ENCODE measurements around the gene IFI30. TPM values are rescaled to one million over a fixed set of nuclear protein-coding genes. Genes with fewer than 3 reads are reported as not detected.

IFI30 gene
- polyA plus RNA-seq (ENCODE audit: insufficient read length in 3 of 3) = 10 to 100 TPM; 11.5 to 16.9 (median 12.6) TPM
- long read RNA-seq, donor 1, transcript IFI30-201 (7 exons, 1,134 nt) = major isoform, 16 of 16 reads
- long read RNA-seq, donor 1, partial matches to known transcripts = 0 of 16 reads
- long read RNA-seq, donor 1, other reads (novel, unspliced or antisense) = 0 of 16 reads
- long read RNA-seq, donor 2, transcript IFI30-201 (7 exons, 1,134 nt) = major isoform, 28 of 28 reads
- long read RNA-seq, donor 2, partial matches to known transcripts = 0 of 28 reads
- long read RNA-seq, donor 2, other reads (novel, unspliced or antisense) = 0 of 28 reads
- long read RNA-seq, donor 3, transcript IFI30-201 (7 exons, 1,134 nt) = major isoform, 19 of 19 reads
- long read RNA-seq, donor 3, partial matches to known transcripts = 0 of 19 reads
- long read RNA-seq, donor 3, other reads (novel, unspliced or antisense) = 0 of 19 reads
- long read RNA-seq, donor 4, transcript IFI30-201 (7 exons, 1,134 nt) = major isoform, 29 of 29 reads
- long read RNA-seq, donor 4, partial matches to known transcripts = 0 of 29 reads
- long read RNA-seq, donor 4, other reads (novel, unspliced or antisense) = 0 of 29 reads
- long read RNA-seq, donor 5, transcript IFI30-201 (7 exons, 1,134 nt) = major isoform, 10 of 10 reads
- long read RNA-seq, donor 5, partial matches to known transcripts = 0 of 10 reads
- long read RNA-seq, donor 5, other reads (novel, unspliced or antisense) = 0 of 10 reads
- long read RNA-seq, donor 6, transcript IFI30-201 (7 exons, 1,134 nt) = major isoform, 9 of 9 reads
- long read RNA-seq, donor 6, partial matches to known transcripts = 0 of 9 reads
- long read RNA-seq, donor 6, other reads (novel, unspliced or antisense) = 0 of 9 reads
- long read RNA-seq, donor 7, transcript IFI30-201 (7 exons, 1,134 nt) = major isoform, 29 of 29 reads
- long read RNA-seq, donor 7, partial matches to known transcripts = 0 of 29 reads
- long read RNA-seq, donor 7, other reads (novel, unspliced or antisense) = 0 of 29 reads
- long read RNA-seq, donor 8, transcript IFI30-201 (7 exons, 1,134 nt) = major isoform, 6 of 6 reads
- long read RNA-seq, donor 8, partial matches to known transcripts = 0 of 6 reads
- long read RNA-seq, donor 8, other reads (novel, unspliced or antisense) = 0 of 6 reads
- long read RNA-seq, donor 9, transcript IFI30-201 (7 exons, 1,134 nt) = major isoform, 18 of 18 reads
- long read RNA-seq, donor 9, partial matches to known transcripts = 0 of 18 reads
- long read RNA-seq, donor 9, other reads (novel, unspliced or antisense) = 0 of 18 reads
- long read RNA-seq, donor 10, transcript IFI30-201 (7 exons, 1,134 nt) = major isoform, 10 of 10 reads
- long read RNA-seq, donor 10, partial matches to known transcripts = 0 of 10 reads
- long read RNA-seq, donor 10, other reads (novel, unspliced or antisense) = 0 of 10 reads
- long read RNA-seq, donor 11, transcript IFI30-201 (7 exons, 1,134 nt) = major isoform, 13 of 13 reads
- long read RNA-seq, donor 11, partial matches to known transcripts = 0 of 13 reads
- long read RNA-seq, donor 11, other reads (novel, unspliced or antisense) = 0 of 13 reads
- long read RNA-seq, donor 12, transcript IFI30-201 (7 exons, 1,134 nt) = major isoform, 27 of 27 reads
- long read RNA-seq, donor 12, partial matches to known transcripts = 0 of 27 reads
- long read RNA-seq, donor 12, other reads (novel, unspliced or antisense) = 0 of 27 reads
- long read RNA-seq, donor 13, transcript IFI30-201 (7 exons, 1,134 nt) = major isoform, 16 of 16 reads
- long read RNA-seq, donor 13, partial matches to known transcripts = 0 of 16 reads
- long read RNA-seq, donor 13, other reads (novel, unspliced or antisense) = 0 of 16 reads
- long read RNA-seq, donor 14 = 0 reads
- long read RNA-seq, donor 15 = 0 reads
- long read RNA-seq, donor 16, transcript IFI30-201 (7 exons, 1,134 nt) = major isoform, 33 of 33 reads
- long read RNA-seq, donor 16, partial matches to known transcripts = 0 of 33 reads
- long read RNA-seq, donor 16, other reads (novel, unspliced or antisense) = 0 of 33 reads

DNA sequence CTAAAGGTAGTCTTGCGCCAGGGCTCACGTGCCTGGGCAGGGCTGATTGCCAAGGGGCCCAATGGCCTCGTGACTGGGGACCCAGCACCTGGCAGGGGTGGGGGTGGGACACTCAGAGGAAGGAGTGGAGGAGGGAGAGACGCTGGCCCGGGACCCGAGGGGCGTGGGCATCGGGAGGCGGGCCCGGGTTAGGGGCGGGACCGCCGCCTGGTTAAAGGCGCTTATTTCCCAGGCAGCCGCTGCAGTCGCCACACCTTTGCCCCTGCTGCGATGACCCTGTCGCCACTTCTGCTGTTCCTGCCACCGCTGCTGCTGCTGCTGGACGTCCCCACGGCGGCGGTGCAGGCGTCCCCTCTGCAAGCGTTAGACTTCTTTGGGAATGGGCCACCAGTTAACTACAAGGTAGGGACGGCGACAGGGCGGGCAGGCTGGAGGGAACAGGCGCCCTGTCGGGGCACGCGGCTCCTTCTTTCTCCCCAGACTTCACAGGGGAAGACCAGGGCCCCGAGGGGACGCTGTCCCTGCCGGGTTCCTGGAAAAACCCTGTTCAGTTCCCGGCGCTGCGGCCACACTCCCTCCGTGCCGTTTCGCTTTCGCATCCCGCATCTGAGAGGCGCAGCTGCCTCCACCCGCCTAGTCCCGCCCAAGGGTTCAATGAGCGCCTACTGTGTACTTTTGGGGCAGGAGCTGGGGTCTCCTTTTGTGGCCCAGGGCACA lies at the start of gene IFI30:
Gene IFI30, plus strand, starts transcription at position 242 of the 717 bp plus-strand sequence. Its CDS starts 29 bp downstream, at position 271.
- DNase-seq = peak; percentile 54

DNA sequence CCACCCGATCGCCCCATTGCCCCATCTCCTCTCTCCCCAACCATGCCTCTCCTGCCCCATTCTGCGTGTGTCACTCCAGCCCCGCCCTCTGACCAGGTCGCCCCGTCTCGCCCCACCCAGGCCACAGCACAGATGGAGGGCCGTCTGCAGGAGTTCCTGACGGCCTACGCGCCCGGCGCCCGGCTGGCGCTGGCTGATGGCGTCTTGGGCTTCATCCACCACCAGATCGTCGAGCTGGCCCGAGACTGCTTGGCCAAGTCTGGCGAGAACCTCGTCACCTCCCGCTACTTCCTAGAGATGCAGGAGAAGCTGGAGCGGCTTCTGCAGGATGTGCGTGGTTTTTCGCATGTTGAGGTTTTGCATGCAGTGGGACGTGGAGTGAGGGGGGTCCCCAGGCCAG lies 49.8 kb upstream of the IFI30 start:
- no peak for DNase-seq

DNA sequence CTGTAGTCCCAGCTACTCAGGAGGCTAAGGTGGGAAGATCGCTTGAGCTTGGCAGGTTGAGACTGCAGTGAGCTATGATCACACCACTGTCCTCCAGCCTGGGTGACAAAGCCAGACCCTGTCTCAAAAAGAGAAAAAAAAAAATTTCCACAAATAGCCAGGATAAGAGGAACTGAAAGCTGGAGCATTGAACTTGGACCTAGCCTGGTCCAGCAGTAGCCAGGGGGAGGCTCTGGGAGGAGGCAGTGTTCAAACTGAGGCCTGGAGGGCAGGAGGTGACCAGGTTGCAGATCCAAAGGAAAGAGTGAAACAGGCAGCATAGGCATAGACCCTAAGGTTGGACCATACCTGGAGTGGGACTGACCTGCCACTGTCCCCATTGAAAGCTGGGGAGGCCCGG lies 47.5 kb upstream of the IFI30 start:
- no peak for DNase-seq

DNA sequence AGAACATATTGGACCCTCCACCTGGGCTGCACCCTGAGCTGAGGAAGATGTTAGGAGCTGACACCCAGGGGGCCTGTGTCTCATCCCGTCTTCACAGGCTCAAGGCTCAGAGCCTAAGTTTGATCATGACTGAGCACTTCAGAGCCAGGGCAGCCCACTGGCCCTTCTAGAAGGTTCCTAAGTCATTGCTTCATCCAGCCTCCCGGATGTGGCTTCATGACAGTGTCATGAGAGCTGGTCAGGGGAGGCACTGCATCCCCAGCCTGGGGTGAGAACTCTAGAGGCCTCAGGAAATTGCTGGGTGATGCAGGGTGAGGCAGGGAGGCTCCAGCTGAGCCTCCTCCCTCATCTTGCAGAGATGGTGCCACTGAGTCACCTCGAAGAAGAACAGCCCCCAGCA lies 45.6 kb upstream of the IFI30 start:
- no peak for DNase-seq

DNA sequence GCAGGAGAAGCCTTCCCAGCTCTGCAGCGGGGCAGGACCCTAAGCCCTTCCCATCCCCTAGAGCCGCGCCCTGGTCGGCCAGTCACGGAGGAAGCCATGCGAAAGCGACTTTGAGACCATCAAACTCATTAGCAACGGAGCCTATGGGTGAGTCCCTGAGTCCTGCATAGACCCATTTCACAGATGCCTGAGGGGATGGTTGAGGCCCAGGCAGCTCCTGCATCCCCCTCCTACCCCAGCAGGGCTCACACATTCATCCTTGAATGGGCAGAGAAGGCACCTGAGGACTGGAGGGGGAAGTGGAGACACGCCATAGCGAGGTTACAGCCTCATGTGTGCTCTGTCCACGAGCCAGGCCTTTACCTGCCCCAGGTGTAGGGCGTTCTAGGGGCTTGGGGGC lies 44.8 kb upstream of the IFI30 start:
- DNase-seq = no peak

DNA sequence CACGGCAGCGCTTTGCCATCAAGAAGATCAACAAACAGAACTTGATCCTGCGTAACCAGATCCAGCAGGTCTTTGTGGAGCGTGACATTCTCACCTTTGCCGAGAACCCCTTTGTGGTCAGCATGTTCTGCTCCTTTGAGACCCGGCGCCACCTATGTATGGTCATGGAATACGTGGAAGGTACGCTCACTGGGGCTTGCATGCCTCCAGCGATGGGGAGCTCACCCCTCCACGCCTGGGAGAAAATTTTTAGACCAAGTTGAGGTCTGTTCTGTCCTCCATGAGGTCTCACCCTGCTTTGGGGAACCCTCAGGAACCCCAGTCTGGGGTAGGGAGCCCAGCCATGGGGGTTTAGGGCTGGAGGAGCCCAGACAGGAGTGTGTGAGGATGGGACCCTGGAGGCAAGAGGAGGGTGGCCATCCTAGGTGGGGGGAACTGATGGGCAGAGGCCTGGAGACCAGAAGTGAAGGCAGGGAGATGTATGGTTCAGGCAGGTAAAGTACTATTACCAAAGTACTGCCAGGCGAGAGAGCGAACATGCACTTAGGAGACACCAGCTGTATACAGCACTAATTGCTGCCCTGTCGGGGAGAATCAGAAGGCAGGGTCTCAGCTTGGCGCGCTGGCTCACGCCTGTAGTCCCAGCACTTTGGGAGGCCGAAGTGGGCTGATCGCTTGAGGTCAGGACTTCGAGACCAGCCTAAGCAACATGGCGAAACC lies 42.9 kb upstream of the IFI30 start:
- no peak for DNase-seq

DNA sequence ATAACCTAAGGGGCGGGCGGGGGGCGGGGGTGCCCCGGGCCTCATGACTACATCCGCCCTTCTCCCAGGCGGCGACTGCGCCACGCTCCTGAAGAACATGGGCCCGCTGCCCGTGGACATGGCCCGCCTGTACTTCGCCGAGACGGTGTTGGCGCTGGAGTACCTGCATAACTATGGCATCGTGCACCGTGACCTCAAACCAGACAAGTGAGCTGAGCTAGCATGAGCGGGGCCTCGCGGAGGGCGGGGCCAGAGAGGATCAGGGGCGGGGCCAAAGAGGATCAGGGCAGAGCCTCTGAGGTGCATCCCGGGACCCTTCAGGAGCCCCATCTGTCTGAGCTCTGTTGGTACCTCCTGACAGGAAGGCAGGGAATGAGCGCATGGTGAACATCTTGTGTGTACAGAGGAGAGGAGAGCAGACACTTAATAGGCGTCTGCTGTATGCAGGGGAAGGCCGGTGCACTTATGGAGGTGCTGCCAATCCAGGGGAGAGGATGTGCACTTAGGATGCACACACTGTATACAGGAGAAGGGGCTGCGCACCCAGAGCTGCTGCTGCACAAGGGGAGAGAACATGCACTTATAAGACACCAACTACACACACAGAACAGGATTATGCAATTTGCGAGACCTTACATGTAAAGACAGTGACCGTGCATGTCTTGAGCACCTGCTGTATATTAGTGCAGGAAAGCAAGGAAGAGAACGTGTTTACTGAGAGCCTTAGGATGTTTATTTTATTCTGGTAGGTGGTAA lies 41.6 kb upstream of the IFI30 start:
- no peak for DNase-seq

DNA sequence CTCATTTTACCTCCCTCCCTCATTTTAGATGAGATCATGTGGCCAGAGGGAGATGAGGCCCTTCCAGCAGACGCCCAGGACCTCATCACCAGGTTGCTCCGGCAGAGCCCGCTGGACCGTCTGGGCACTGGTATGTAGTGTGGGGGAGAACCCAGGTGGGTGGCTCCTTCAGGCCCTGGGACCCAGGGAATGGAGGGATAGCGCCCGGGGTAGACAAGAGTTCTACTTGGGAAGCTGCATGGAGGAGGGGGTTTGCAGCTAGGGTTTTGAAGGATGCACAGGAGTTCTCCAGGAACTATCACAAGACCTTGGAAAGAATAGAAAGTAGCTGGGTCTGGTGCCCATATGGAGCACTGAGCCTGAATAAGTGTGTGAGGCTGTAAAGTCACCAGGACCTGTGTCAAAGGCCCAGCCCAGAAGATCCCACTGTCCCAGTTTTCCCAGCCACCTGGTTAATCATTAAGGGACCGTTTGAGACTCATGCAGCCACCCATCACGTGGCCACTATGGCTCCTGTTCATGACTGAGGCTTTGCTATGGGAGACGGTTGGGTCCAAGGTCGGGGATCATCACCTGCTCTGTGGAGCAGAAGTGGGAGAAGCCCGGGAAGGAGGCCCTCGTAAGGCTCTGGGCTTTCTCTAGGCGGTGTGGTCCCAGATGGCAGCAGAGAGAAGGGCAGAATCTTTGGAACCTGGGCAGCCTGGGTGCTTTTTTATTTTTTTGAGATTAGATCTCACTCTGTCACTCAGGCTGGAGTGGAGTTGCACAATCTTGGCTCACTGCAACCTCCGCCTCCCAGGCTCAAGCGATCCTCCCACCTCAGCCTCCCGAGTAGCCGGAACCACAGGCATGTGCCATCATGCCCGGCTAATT lies 37.7 kb upstream of the IFI30 start:
- no peak for DNase-seq

DNA sequence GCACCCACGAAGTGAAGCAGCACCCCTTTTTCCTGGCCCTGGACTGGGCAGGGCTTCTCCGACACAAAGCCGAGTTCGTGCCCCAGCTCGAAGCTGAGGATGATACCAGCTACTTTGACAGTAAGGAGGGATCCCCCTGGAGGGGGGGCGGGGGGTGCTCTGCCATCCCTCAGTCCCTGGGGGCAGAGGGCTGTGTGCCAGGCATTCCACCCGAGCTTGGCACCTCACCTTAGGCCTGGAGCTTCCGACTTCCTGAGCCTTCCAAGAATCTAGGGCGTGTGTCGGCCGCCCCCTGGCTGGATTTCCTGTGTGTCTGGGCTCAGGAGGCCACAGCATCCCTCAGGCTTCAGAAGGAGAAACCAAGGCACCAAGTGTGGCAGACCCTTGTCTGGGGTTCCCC lies 36.4 kb upstream of the IFI30 start:
- DNase-seq = no peak

DNA sequence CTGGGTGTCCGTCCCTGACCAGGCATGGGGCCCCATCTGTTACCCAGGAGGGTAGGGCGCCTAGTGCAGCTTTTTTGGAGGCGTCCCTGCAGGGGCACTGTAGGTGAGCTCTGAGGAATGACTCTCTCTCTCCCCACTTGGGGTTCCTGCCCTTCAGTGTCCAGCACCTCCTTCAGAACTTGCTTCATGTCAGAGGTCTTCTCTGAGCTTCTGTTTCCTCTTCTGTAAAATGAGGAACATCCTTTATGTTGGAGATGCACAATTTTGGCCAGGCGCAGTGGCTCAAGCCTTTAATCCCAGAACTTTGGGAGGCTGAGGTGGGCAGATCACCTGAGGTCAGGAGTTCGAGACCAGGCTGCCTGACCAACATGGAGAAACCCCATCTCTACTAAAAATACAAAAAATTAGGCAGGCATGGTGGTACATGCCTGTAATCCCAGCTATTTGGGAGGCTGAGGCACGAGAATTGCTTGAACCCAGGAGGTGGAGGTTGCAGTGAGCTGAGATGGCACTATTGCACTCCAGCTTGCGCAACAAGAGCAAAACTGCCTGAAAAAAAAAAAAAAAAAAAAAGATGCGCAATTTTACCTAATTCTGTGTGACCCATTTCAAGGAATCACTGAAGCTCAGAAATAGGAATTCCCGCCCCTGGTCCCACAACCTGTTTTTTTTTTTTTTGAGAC lies 35.8 kb upstream of the IFI30 start:
- no peak for DNase-seq

DNA sequence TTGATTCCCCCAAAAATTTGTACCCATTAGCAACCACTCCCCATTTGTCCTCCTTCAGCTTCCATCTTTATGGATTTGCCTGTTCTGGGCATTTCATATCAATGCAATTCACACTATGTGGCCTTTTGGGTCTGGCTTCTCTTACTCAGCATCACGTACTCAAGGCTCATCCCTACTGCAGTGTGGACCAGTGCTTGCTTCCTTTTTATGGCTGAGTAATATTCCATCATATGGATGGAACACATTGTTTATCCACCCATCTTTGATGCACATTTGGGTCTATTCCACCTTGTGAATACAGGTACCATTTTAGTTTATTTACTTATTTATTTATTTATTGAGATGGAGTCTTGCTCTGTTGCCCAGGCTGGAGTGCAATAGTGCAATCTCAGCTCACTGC lies 33.1 kb upstream of the IFI30 start:
- DNase-seq = no peak

DNA sequence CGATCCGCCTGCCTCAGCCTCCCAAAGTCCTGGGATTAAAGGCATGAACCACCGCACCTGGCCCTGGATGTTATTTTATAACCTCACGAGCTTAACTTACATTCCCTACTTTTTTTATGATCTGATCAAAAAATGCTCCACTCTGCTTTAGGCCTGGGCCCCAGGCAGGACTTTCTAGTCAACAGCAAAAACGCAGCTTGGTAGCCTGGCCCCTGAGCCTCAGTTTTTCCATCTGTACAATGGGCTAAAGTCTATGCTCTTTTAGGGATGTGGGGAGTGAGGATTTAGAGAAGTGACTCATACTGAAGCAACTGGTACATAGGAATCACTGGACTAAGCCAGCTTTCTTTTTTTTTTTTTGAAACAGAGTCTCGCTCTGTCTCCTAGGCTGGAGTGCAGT lies 32.6 kb upstream of the IFI30 start:
- DNase-seq = no peak

DNA sequence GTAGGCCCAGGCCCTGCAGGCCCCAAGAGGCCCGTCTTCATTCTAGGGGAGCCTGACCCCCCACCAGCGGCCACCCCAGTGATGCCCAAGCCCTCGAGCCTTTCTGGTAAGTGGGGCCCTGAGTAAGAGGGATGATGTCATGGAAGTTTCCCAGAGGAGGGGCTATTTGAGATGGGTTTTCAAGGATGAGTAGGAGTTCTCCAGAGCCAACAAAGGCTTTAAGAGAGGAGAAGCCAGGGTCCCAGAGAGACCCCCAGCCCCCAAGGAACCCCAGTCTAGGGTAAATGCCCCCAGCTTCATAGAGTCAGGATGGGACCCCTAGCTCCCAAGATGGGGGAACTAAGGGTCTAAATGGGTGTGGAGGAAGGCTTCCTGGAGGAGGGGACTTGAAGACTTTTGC lies 29.7 kb upstream of the IFI30 start:
- DNase-seq = no peak

DNA sequence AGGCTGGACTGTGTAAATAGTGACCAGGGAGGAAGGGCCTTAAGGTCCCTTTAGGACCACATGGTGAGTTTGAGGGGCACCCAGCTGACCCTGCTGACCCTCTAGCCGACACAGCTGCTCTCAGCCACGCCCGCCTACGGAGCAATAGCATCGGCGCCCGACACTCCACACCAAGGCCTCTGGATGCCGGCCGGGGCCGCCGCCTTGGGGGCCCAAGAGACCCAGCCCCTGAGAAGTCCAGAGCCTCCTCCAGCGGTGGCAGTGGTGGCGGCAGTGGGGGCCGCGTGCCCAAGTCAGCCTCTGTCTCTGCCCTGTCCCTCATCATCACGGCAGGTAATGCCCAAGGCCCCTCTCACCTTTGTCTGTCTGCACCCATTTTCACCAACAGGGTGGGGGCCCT lies 29.3 kb upstream of the IFI30 start:
- no peak for DNase-seq

DNA sequence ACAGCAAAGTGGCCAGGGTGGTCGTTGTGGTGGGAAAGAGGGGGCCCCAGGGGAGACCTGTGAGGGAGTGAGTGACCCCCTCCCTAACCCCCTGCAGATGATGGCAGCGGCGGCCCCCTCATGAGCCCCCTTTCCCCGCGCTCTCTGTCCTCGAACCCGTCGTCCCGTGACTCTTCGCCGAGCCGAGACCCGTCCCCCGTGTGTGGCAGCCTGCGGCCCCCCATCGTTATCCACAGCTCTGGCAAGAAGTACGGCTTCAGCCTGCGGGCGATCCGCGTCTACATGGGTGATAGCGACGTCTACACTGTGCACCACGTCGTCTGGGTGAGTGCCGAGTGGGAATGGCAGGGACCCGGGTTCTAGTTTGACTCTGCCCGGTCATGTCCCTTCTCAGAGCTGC lies 28.7 kb upstream of the IFI30 start:
- no peak for DNase-seq

DNA sequence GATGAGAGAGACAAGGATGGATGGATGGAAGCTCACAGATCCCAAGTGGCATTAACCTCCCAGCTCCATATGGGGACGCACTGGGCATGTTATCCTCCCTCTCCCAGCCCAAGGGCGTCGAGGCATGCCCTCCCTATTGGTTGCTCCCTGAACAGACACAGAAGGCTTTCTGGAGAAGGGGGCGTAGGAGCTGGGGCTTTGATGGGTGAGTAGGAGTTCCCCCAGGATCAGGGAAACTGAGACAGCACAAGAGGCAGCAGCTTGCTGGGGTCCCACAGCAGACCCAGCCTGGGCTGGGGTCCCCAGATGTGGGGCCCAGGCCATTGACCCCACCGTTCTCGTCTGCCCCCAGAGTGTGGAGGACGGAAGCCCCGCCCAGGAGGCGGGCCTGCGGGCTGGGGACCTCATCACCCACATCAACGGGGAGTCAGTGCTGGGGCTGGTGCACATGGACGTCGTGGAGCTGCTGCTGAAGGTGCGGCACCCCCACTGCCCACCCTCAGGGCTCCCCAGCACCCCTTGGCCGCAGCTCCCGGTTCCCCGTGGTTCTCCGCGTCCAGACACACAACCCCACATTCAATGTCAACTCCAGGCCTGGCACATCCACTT lies 28.1 kb upstream of the IFI30 start:
- no peak for DNase-seq
